ENCODE data around the gene SEC31A. TPM values are rescaled to one million over a fixed set of nuclear protein-coding genes. Genes with fewer than 3 reads are reported as not detected.

SEC31A gene
- total and polyA plus RNA-seq, 2 of the 4 experiments (the other 2 are of a cell fraction), result 278 to 366 TPM

- Histone ChIP-seq H3K14ac (replicated peaks; ENCODE audit: low read depth, low read length) (no peak overlapping the region), H3K9me1 (ENCODE audit: insufficient read depth, low read length) (no peaks in the 10 kb centered on the region), H2AK9ac (replicated peaks; ENCODE audit: low read depth, low read length, poor library complexity) (no peak overlapping the region), H3K56ac (ENCODE audit: extremely low read depth, insufficient read depth, low read length) (no peak overlapping the region), H4K5ac (ENCODE audit: low read depth, low read length) (no peak overlapping the region), H3K4me3 (ENCODE audit: insufficient read depth, low read depth, low read length) (no peak overlapping the region), H4K8ac (ENCODE audit: low read depth in 2 of 2, low read length in 2 of 2) (no peak overlapping the region), H3K4ac (ENCODE audit: low read depth, low read length) (no peak overlapping the region), H3K4me1 (ENCODE audit: control insufficient read depth, insufficient read depth, low read length) (no peaks in the 10 kb centered on the region), H2BK5ac (ENCODE audit: low read depth, low read length, poor library complexity, severe bottlenecking) (no peak overlapping the region), H3K27ac (ENCODE audit: insufficient read depth, low read length) (no peak overlapping the region), H3K36me3 (ENCODE audit: control insufficient read depth, insufficient read depth, low read length) (peaks cover 58% of the 10 kb centered on the region), H4K20me1 (ENCODE audit: insufficient read depth, low read length) (peaks cover 14% of the 10 kb centered on the region; the same call in 1 of the 2 replicates), H3K9me3 (ENCODE audit: control insufficient read depth, insufficient read depth, low read length) (no peaks in the 10 kb centered on the region), H3K4me2 (ENCODE audit: low read depth, low read length) (no peak overlapping the region), H2AFZ (replicated peaks; ENCODE audit: low read length, poor library complexity) (no peak overlapping the region), H3K9ac (ENCODE audit: low read depth, low read length) (no peak overlapping the region), H4K91ac (ENCODE audit: insufficient read depth, low read depth, low read length) (no peak overlapping the region), H3K27me3 (ENCODE audit: control insufficient read depth, insufficient read depth, low read length) (no peaks in the 10 kb centered on the region), H3K23ac (ENCODE audit: low read depth, low read length) (0 out of 2 replicates have a peak overlapping the region, but pooled peaks have one; percentile 39), H3K79me1 (ENCODE audit: low read depth in 1 of 2, low read length in 2 of 2) (peaks cover 22 to 29% of the 10 kb centered on the region in 2 experiments), H2BK120ac (ENCODE audit: low read depth, low read length) (no peak overlapping the region), H2BK20ac (ENCODE audit: low read depth, low read length) (no peak overlapping the region), H2AK5ac (ENCODE audit: low read depth, low read length) (no peak overlapping the region), H3K18ac (ENCODE audit: low read depth, low read length) (no peak overlapping the region), H2BK15ac (ENCODE audit: low read depth, low read length) (no peak overlapping the region)
- dilution Hi-C loops (cut with HindIII; ENCODE audit: low sequenced_read_pairs, unreplicated experiment) (no loop called here), in situ Hi-C loops (cut with MboI; ENCODE audit: low sequenced_read_pairs) (no loop called here), intact Hi-C loops (cut with micrococcal nuclease) (loop anchor here (10.0 kb wide), 1 partner anchor 434 kb away; the partner anchor contains the start of gene COQ2)
- DNase-seq (no peak), ATAC-seq (ENCODE audit: low read depth) (no peak)
- ChIA-PET CTCF (interaction anchor here (0.6 to 1.6 kb wide), 2 partner anchors 9 to 112 kb away, joined by 3 to 5 read pairs; no protein-coding TSS in a partner anchor), POLR2A (ENCODE audit: unreplicated experiment) (no interaction called here)
- TF ChIP-seq MXI1 (IDR thresholded peaks at IDR 0.05; ENCODE audit: borderline replicate concordance, low read depth, low read length), result no peak
- TF ChIP-seq CEBPB (IDR thresholded peaks at IDR 0.05; ENCODE audit: low read depth, low read length), result peak; percentile 67
- no peak for TF ChIP-seq POLR2A (IDR thresholded peaks at IDR 0.05; ENCODE audit: low read depth, low read length)
- BruUV-seq (replicated peaks), result no TSS peak
These were observed 40.3 kb downstream of the SEC31A start for GRCh38 chr4:82850684-82851083.

Data from IMR-90 (cell line).